Measurements from ENCODE around the gene CUZD1. TPM values are rescaled to one million over a fixed set of nuclear protein-coding genes. Genes with fewer than 3 reads are reported as not detected.

CUZD1 gene
- total RNA-seq, 1 donor from 2014 or later, result not detected

- Mint-ChIP-seq H3K9me3 (no peaks in the 10 kb centered on the region), H3K36me3 (no peaks in the 10 kb centered on the region), H3K4me1 (ENCODE audit: unreplicated experiment) (no peaks in the 10 kb centered on the region), H3K27me3 (peaks cover 11% of the 10 kb centered on the region), H3K4me3 (no peak overlapping the region), H3K27ac (no peak overlapping the region)
- no peak for TF ChIP-seq CTCF (conservative IDR thresholded peaks at IDR 0.05)
- DNase-seq (ENCODE audit: extremely low spot score, unreplicated experiment), result no peak
Measured at GRCh38 chr10:122830273-122830964, 15.2 kb downstream of the CUZD1 start.

- no peaks in the 10 kb centered on the region for H3K9me3 Mint-ChIP-seq
- no peak overlapping the region for H3K27ac Mint-ChIP-seq
- DNase-seq (ENCODE audit: extremely low spot score, unreplicated experiment), result no peak
- H3K36me3 Mint-ChIP-seq, result no peaks in the 10 kb centered on the region
- peaks cover 16% of the 10 kb centered on the region for H3K27me3 Mint-ChIP-seq
- H3K4me3 Mint-ChIP-seq, result no peak overlapping the region
- H3K4me1 Mint-ChIP-seq (ENCODE audit: unreplicated experiment), result no peaks in the 10 kb centered on the region
- TF ChIP-seq CTCF (conservative IDR thresholded peaks at IDR 0.05), result no peak
Measured at GRCh38 chr10:122829454-122829853, 16.2 kb downstream of the CUZD1 start.

GRCh38 chr10:122828716-122829255 lies 16.9 kb downstream of the CUZD1 start:
- peaks cover 23% of the 10 kb centered on the region for H3K27me3 Mint-ChIP-seq
- no peaks in the 10 kb centered on the region for H3K9me3 Mint-ChIP-seq
- no peaks in the 10 kb centered on the region for H3K4me1 Mint-ChIP-seq (ENCODE audit: unreplicated experiment)
- H3K36me3 Mint-ChIP-seq, result no peaks in the 10 kb centered on the region
- H3K27ac Mint-ChIP-seq, result no peak overlapping the region
- no peak for DNase-seq (ENCODE audit: extremely low spot score, unreplicated experiment)
- no peak overlapping the region for H3K4me3 Mint-ChIP-seq
- no peak for TF ChIP-seq CTCF (conservative IDR thresholded peaks at IDR 0.05)

- peaks cover 33% of the 10 kb centered on the region for H3K27me3 Mint-ChIP-seq
- no peak for TF ChIP-seq CTCF (conservative IDR thresholded peaks at IDR 0.05)
- DNase-seq (ENCODE audit: extremely low spot score, unreplicated experiment), result no peak
Measured at GRCh38 chr10:122827302-122827701, 18.4 kb downstream of the CUZD1 start.

GRCh38 chr10:122822973-122823690 lies 22.5 kb downstream of the CUZD1 start:
- Mint-ChIP-seq H3K36me3 (no peaks in the 10 kb centered on the region), H3K27ac (no peak overlapping the region), H3K9me3 (no peaks in the 10 kb centered on the region), H3K4me1 (ENCODE audit: unreplicated experiment) (no peaks in the 10 kb centered on the region), H3K27me3 (peaks cover 37% of the 10 kb centered on the region), H3K4me3 (no peak overlapping the region)
- no peak for TF ChIP-seq CTCF (conservative IDR thresholded peaks at IDR 0.05)
- DNase-seq (ENCODE audit: extremely low spot score, unreplicated experiment), result no peak

More at GRCh38 chr10:122827302-122827701, 18.4 kb downstream of the CUZD1 start:
- no peak overlapping the region for H3K27ac Mint-ChIP-seq
- no peaks in the 10 kb centered on the region for H3K36me3 Mint-ChIP-seq
- no peaks in the 10 kb centered on the region for H3K9me3 Mint-ChIP-seq
- no peak overlapping the region for H3K4me3 Mint-ChIP-seq
- H3K4me1 Mint-ChIP-seq (ENCODE audit: unreplicated experiment), result no peaks in the 10 kb centered on the region
